AG04449 (cell line): ENCODE measurements around the gene MTOR.
"Not testable (repeated sequence)": the region's sequence is repeated elsewhere in the genome, so short reads cannot be mapped to it uniquely, and the experiment has no call there.

Experiments used
- CTCF ChIA-PET: fragments of 350-600 bp; formaldehyde crosslinking; extraction: SDS; loops from one replicate; lab custom pipeline; 2021; ENCODE audit warnings: antibody characterized with exemption; lab: Yijun Ruan, JAX
- POLR2A ChIA-PET: fragments of 400-600, 350-600 bp; formaldehyde crosslinking; extraction: SDS; loops from one replicate; lab custom pipeline; 2020; ENCODE audit warnings: antibody characterized with exemption, inconsistent platforms; lab: Yijun Ruan, JAX
- DNase-seq: peaks from one replicate; pipeline ENCODE4 v3.0.0-alpha.2; 2010; ENCODE audit warnings: low read depth, low spot score
- H3K4me3 ChIP-seq: 2 replicates; pipeline ENCODE4 v1.5.1; 2011; ENCODE audit warnings: low read depth, mild to moderate bottlenecking, control low read depth, low read length
- CTCF ChIP-seq: IDR thresholded peaks from one replicate; pipeline ENCODE4 v1.5.1; 2011; ENCODE audit warnings: mild to moderate bottlenecking, moderate library complexity, low read length, control low read depth, inconsistent platforms; ENCODE audit not compliant: insufficient read depth; ENCODE audit errors: missing control alignments

Gene MTOR

GRCh38 chr1:11109047-11109760 is 153.1 kb downstream of the MTOR start:
- CTCF ChIA-PET, result interaction anchor here (1.1 to 2.1 kb wide), 2 partner anchors 12 to 72 kb away, joined by 3 to 7 read pairs; no protein-coding TSS in a partner anchor
- H3K4me3 ChIP-seq, result no peak overlapping the region
- no peak for TF ChIP-seq CTCF
- no peak for DNase-seq
- POLR2A ChIA-PET, result interaction anchor here (1.6 kb wide), 1 partner anchor 10 kb away, joined by 4 read pairs; the partner anchor contains the start of gene EXOSC10

GRCh38 chr1:11107599-11107998 is 154.8 kb downstream of the MTOR start:
- CTCF ChIA-PET, result interaction anchor here (0.9 to 2.1 kb wide), 2 partner anchors 10 to 70 kb away, joined by 3 to 7 read pairs; no protein-coding TSS in a partner anchor
- no peak overlapping the region for H3K4me3 ChIP-seq
- POLR2A ChIA-PET, result no interaction called here
- no peak for TF ChIP-seq CTCF
- no peak for DNase-seq

- no peak for TF ChIP-seq CTCF
- H3K4me3 ChIP-seq, result no peak overlapping the region
- DNase-seq, result no peak
- ChIA-PET CTCF (interaction anchor here (0.6 kb wide), 1 partner anchor 374 kb away, joined by 3 read pairs; the partner anchor contains the start of gene DISP3), POLR2A (no interaction called here)
Observed at GRCh38 chr1:11105586-11105985, 156.8 kb downstream of the MTOR start.

- ChIA-PET POLR2A (no interaction called here), CTCF (interaction anchor here (1.0 kb wide), 1 partner anchor 162 kb away, joined by 3 read pairs; no protein-coding TSS in a partner anchor)
- no peak for TF ChIP-seq CTCF
- no peak for DNase-seq
- H3K4me3 ChIP-seq, result no peak overlapping the region
Observed at GRCh38 chr1:11101347-11101746, 161.0 kb downstream of the MTOR start.

- CTCF ChIA-PET, H3K4me3 ChIP-seq, POLR2A ChIA-PET, DNase-seq: not testable (repeated sequence)
Observed at GRCh38 chr1:11100806-11101205, 161.5 kb downstream of the MTOR start.

GRCh38 chr1:11100149-11100493 is 162.2 kb downstream of the MTOR start:
- TF ChIP-seq CTCF, result no peak
- ChIA-PET CTCF (interaction anchor here (1.4 to 1.9 kb wide), 2 partner anchors 13 to 544 kb away, joined by 5 to 12 read pairs; no protein-coding TSS in a partner anchor), POLR2A (interaction anchor here (1.0 kb wide), 2 partner anchors 9 to 13 kb away, joined by 4 to 5 read pairs; no protein-coding TSS in a partner anchor)
- DNase-seq, result no peak
- peak overlapping the region; percentile 98 for H3K4me3 ChIP-seq
